ENCODE results near the gene NDE1.

GRCh38 chr16:15736529-15736928 lies 86.5 kb downstream of the NDE1 start:
- TF ChIP-seq POLR2A (IDR thresholded peaks at IDR 0.05; ENCODE audit: low read depth, low read length) (no peak), POLR2AphosphoS5 (IDR thresholded peaks at IDR 0.05; ENCODE audit: low read depth, low read length) (no peak), TAF1 (IDR thresholded peaks at IDR 0.05; ENCODE audit: borderline replicate concordance, low read depth, low read length) (no peak)

All from GM12892 (cell line).